GM12878 (cell line): ENCODE measurements around the gene B4GALNT2. TPM values are rescaled to one million over a fixed set of nuclear protein-coding genes. Genes with fewer than 3 reads are reported as not detected.

ENCODE experiments used
- ATAC-seq: fragments of 200-7000 bp; cut with Tn5 transposase; 3 replicates; pipeline ENCODE4 v1.9.1; 2020; ENCODE audit warnings: mild to moderate bottlenecking, moderate library complexity
- BruUV-seq: library from RNA; stranded (reverse); fragments of 400-500 nt; replicated peaks from 2 replicates; lab custom pipeline; 2021; lab: Mats Ljungman, UMichigan
- CTCF ChIA-PET: fragments of 300-600 bp; sonication (Branson Sonifier 250); formaldehyde crosslinking; extraction: SDS; loops from one replicate; lab custom pipeline; 2021; ENCODE audit warnings: inconsistent platforms; lab: Yijun Ruan, JAX
- POLR2A ChIA-PET: fragments of 350-600 bp; formaldehyde crosslinking; extraction: SDS; loops from one replicate; lab custom pipeline; 2021; ENCODE audit warnings: inconsistent platforms; lab: Charles Lee
- RAD21 ChIA-PET: fragments of 300-600 bp; sonication (Branson Sonifier 250); formaldehyde crosslinking; loops from one replicate; lab custom pipeline; 2023; ENCODE audit warnings: antibody characterized with exemption; ENCODE audit not compliant: unreplicated experiment; lab: Charles Lee
- SMC1A ChIA-PET: fragments of 300-600 bp; sonication (Branson Sonifier 250); formaldehyde crosslinking; loops from one replicate; lab custom pipeline; 2023; ENCODE audit not compliant: unreplicated experiment, uncharacterized antibody; lab: Charles Lee
- DNase-seq: peaks from one replicate; pipeline ENCODE4 v3.0.0-alpha.2; 2011; ENCODE audit warnings: low read depth, low spot score
- FAIRE-seq: peaks from 3 replicates; lab custom pipeline; 2011; peaks lifted over from hg19 to GRCh38; lab: Jason Lieb, UNC
- H2AFZ ChIP-seq: 2 replicates; pipeline ENCODE4 v1.6.0; 2011; ENCODE audit warnings: low read depth, low read length, control low read depth; ENCODE audit not compliant: control insufficient read depth
- H3K27ac ChIP-seq: 2 replicates; pipeline ENCODE4 v1.5.1; 2011; ENCODE audit warnings: control low read depth; ENCODE audit not compliant: control insufficient read depth, insufficient read depth
- H3K27me3 ChIP-seq, 2 experiments: replicated peaks in 1 of 2; 2 replicates each; pipeline versions ENCODE4 v1.6.0 to v1.6.1; 2011; ENCODE audit warnings: low read length in 1 of 2; ENCODE audit not compliant: control insufficient read depth in 2 of 2, insufficient read depth in 2 of 2
- H3K36me3 ChIP-seq, 2 experiments: 2 replicates each; pipeline ENCODE4 v1.5.1; 2011; ENCODE audit warnings: low read length in 1 of 2; ENCODE audit not compliant: control insufficient read depth in 2 of 2, insufficient read depth in 2 of 2
- H3K4me1 ChIP-seq: 2 replicates; pipeline ENCODE4 v1.6.1; 2011; ENCODE audit warnings: mild to moderate bottlenecking, low read length, moderate library complexity, mixed read lengths; ENCODE audit not compliant: control insufficient read depth, insufficient read depth
- H3K4me2 ChIP-seq: 2 replicates; pipeline ENCODE4 v1.6.0; 2011; ENCODE audit warnings: control low read depth; ENCODE audit not compliant: control insufficient read depth, insufficient read depth
- H3K4me3 ChIP-seq: fragments of 200-600 bp; sonication (generic); 2 replicates; pipeline ENCODE4 v1.5.1; 2016
- H3K79me2 ChIP-seq: 2 replicates; pipeline ENCODE4 v1.6.0; 2011; ENCODE audit warnings: low read length; ENCODE audit not compliant: control insufficient read depth, insufficient read depth
- H3K9ac ChIP-seq: 2 replicates; pipeline ENCODE4 v1.8.0; 2011; ENCODE audit warnings: low read length, control low read depth, mixed read lengths; ENCODE audit not compliant: control insufficient read depth, insufficient read depth
- H3K9me3 ChIP-seq: replicated peaks from 3 replicates; pipeline ENCODE4 v1.5.1; 2011; ENCODE audit warnings: mild to moderate bottlenecking, low read length; ENCODE audit not compliant: control insufficient read depth, insufficient read depth
- H4K20me1 ChIP-seq: 2 replicates; pipeline ENCODE4 v1.6.0; 2011; ENCODE audit not compliant: control insufficient read depth, insufficient read depth
- ATF7 ChIP-seq: fragments of 450-650 bp; IDR thresholded peaks from 2 replicates; pipeline ENCODE4 v1.6.1; 2016; ENCODE audit warnings: low read depth, mild to moderate bottlenecking
- CTCF ChIP-seq, 3 experiments: IDR thresholded peaks in 2 of 3; conservative IDR thresholded peaks in 1 of 3; 2 replicates each; pipeline ENCODE4 v1.5.1; 2011; ENCODE audit warnings: low read depth in 3 of 3, low read length in 3 of 3, mild to moderate bottlenecking in 3 of 3, control low read depth in 2 of 3, moderate library complexity in 2 of 3, inconsistent platforms in 1 of 3, mixed read lengths in 1 of 3; ENCODE audit not compliant: control insufficient read depth in 2 of 3, insufficient read depth in 1 of 3; ENCODE audit errors: extremely low read depth in 1 of 3
- EGR1 ChIP-seq, 2 experiments: IDR thresholded peaks; 1 replicate in 1 of 2; 2 replicates in 1 of 2; pipeline ENCODE4 v1.6.1; 2011 to 2012; ENCODE audit warnings: low read depth in 2 of 2, low read length in 2 of 2, borderline replicate concordance in 1 of 2, mild to moderate bottlenecking in 1 of 2, moderate library complexity in 1 of 2
- HDAC2 ChIP-seq: fragments of 200-600 bp; sonication (generic); IDR thresholded peaks from 2 replicates; pipeline ENCODE4 v1.6.1; 2017
- MXI1 ChIP-seq: fragments of 150-350 bp; IDR thresholded peaks from 2 replicates; pipeline ENCODE4 v1.6.1; 2011; ENCODE audit warnings: low read depth, mild to moderate bottlenecking, inconsistent platforms, low read length, improper control_type of control experiment
- MYC ChIP-seq: IDR thresholded peaks from 2 replicates; pipeline ENCODE4 v1.6.1; 2011; ENCODE audit warnings: mild to moderate bottlenecking, low read length, moderate library complexity, inconsistent platforms; ENCODE audit not compliant: insufficient read depth, insufficient replicate concordance, insufficient read length, severe bottlenecking
- PML ChIP-seq: IDR thresholded peaks from 2 replicates; pipeline ENCODE4 v1.6.1; 2012; ENCODE audit warnings: low read length, inconsistent platforms
- POLR2AphosphoS5 ChIP-seq: IDR thresholded peaks from 2 replicates; pipeline ENCODE4 v1.6.1; 2011; ENCODE audit warnings: mild to moderate bottlenecking, low read length, inconsistent platforms
- POU2F2 ChIP-seq: IDR thresholded peaks from 3 replicates; pipeline ENCODE4 v1.6.1; 2011; ENCODE audit warnings: low read depth, mild to moderate bottlenecking, low read length, borderline replicate concordance
- SMC3 ChIP-seq: IDR thresholded peaks from 2 replicates; pipeline ENCODE4 v1.6.1; 2011; ENCODE audit warnings: low read length, improper control_type of control experiment, borderline replicate concordance
- SP1 ChIP-seq: IDR thresholded peaks from one replicate; pipeline ENCODE4 v1.6.1; 2011; ENCODE audit warnings: low read depth, low read length
- STAT3 ChIP-seq: IDR thresholded peaks from 2 replicates; pipeline ENCODE4 v1.6.1; 2011; ENCODE audit warnings: low read depth, low read length, improper control_type of control experiment
- YY1 ChIP-seq: IDR thresholded peaks from 2 replicates; pipeline ENCODE4 v1.6.1; 2011; ENCODE audit warnings: low read depth, mild to moderate bottlenecking, low read length
- ZNF207 ChIP-seq: fragments of 450-650 bp; IDR thresholded peaks from 2 replicates; pipeline ENCODE4 v1.6.1; 2014; ENCODE audit warnings: antibody characterized with exemption, mild to moderate bottlenecking, borderline replicate concordance
- ZSCAN29 ChIP-seq: fragments of 450-650 bp; IDR thresholded peaks from 2 replicates; pipeline ENCODE4 v1.6.1; 2017; ENCODE audit warnings: mild to moderate bottlenecking, moderate library complexity
- WGBS: methylation state at CpG from one replicate; pipeline ENCODE4 v1.1.6; 2016; ENCODE audit warnings: low lambda C conversion rate; ENCODE audit not compliant: insufficient replicate concordance, insufficient coverage; ENCODE audit errors: missing lambda C conversion rate; 5-methylcytosine and 5-hydroxymethylcytosine counted together
- in situ Hi-C: fragments of 300-500 bp; cut with MboI; formaldehyde crosslinking; loops from 9 replicates; pipeline ENCODE4 v1.14.3; 2018; ENCODE audit warnings: mixed read lengths
- intact Hi-C: fragments of 100-400 bp; cut with micrococcal nuclease; formaldehyde crosslinking; loops from one replicate; pipeline ENCODE4 v1.14.2; 2022; ENCODE audit not compliant: unreplicated experiment
- polyA plus RNA-seq, 11 experiments: library from polyadenylated mRNA; depleted of rRNA in 4 of 11; unstranded in 6 of 11; stranded (reverse) in 5 of 11; fragments of >200 nt; fragmentation: Nextera tagmentation in 4 of 11; fragmentation: Illumina TruSeq in 1 of 11; extraction: Ambion mirVana in 4 of 11; extraction: Trizol in 1 of 11; gene quantifications; 1 replicate in 1 of 11; 2 replicates in 10 of 11; pipeline versions ENCODE4 v1.2.1 to v1.2.3, GENCODE V29; 2011 to 2016; ENCODE audit warnings: inconsistent platforms in 2 of 11, missing spikeins in 2 of 11, low read depth in 1 of 11
- total RNA-seq, 4 experiments: library from RNA; depleted of rRNA in 3 of 4; stranded (reverse); fragments of >200 nt in 3 of 4; fragmentation: Illumina TruSeq in 1 of 4; extraction: Trizol in 1 of 4; gene quantifications; 2 replicates each; pipeline versions ENCODE4 v1.2.1 to v1.2.3, GENCODE V29; 2013 to 2021
- TF ChIP-seq, protein P1 (sequence below): fragments of 450-650 bp; formaldehyde crosslinking; IDR thresholded peaks from 2 replicates; pipeline ENCODE4 v1.4.0; 2022; ENCODE audit warnings: mild to moderate bottlenecking, moderate library complexity
- TF ChIP-seq, protein P2 (sequence below): fragments of 450-650 bp; IDR thresholded peaks from 2 replicates; pipeline ENCODE4 v1.6.1; 2016; ENCODE audit warnings: mild to moderate bottlenecking

Gene B4GALNT2
- total and polyA plus RNA-seq, 10 of the 15 experiments (the other 5 are each of a cell fraction or from before 2014, with no cell fraction given) = not detected

DNA sequence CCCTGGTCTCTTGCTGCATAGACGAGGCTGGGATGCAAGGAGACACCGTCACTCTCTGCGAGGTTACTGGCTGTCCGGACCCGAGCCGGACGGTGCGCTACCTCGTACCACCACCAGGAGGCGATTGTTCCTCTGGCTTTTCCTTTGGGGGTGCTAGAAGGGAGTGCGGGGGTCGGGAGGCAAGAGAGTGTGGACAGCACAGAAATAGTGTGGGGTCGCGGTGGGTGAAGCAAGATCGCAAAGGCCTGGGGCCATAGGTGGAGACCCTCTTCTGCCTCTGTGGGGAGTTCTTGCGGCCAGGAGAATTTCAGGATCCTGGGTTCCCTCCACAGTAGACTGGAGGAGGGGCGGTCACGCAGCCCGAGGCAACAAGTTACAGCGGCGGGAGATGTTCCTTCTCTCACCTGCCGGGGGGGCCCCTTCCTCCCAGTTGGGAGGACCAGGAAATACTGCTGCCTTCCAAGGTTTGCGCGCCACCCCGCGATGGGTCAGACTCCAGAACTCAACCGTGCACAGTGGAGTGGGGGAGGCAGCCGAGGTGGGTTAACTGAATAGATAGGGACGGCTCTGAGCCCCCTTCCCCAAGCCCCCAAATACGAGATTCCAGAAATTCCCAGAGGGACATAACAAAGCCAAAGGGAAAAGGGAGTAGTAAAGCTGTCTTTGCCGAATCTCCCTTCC lies 91.1 kb downstream of the B4GALNT2 start:
- H3K9ac ChIP-seq = no peak overlapping the region
- in situ Hi-C loops (loop anchor here (10.0 kb wide), 1 partner anchor 49 kb away; no protein-coding TSS in a partner anchor), intact Hi-C loops (no loop called here)
- no peak overlapping the region for H2AFZ ChIP-seq
- FAIRE-seq (peak; percentile 81), ATAC-seq (peak; percentile 28), DNase-seq (no peak)
- CTCF ChIA-PET = interaction anchor here (0.6 to 8.2 kb wide), 11 partner anchors 8 to 191 kb away, joined by 3 to 89 read pairs (median 7); partner anchors contain the start of gene ABI3
- H3K4me3 ChIP-seq = peak overlapping the region; percentile 48; the same call in 1 of the 2 replicates
- TSS peak; percentile 14 for BruUV-seq
- POLR2A ChIA-PET = interaction anchor here (0.7 to 1.7 kb wide), 3 partner anchors 11 to 32 kb away, joined by 3 to 7 read pairs (median 3); no protein-coding TSS in a partner anchor
- no peaks in the 10 kb centered on the region for H3K27me3 ChIP-seq
- H3K9me3 ChIP-seq = no peaks in the 10 kb centered on the region
- SMC1A ChIA-PET = interaction anchor here (1.1 to 7.3 kb wide), 3 partner anchors 32 to 43 kb away, joined by 4 to 118 read pairs (median 12); no protein-coding TSS in a partner anchor
- no peak overlapping the region for H3K27ac ChIP-seq
- H3K79me2 ChIP-seq = no peaks in the 10 kb centered on the region; the same call in none of the 2 replicates
- H4K20me1 ChIP-seq = 0 out of 2 replicates have a peak, but pooled peaks cover 7% of the 10 kb centered on the region
- H3K4me1 ChIP-seq = peaks cover 41% of the 10 kb centered on the region
- H3K36me3 ChIP-seq = peaks cover 6 to 17% of the 10 kb centered on the region in 2 experiments
- H3K4me2 ChIP-seq = peak overlapping the region; percentile 62
- WGBS = 9% methylated on average over 31 of the region's 31 CpGs
- RAD21 ChIA-PET = interaction anchor here (1.0 to 5.9 kb wide), 3 partner anchors 11 to 43 kb away, joined by 6 to 72 read pairs (median 51); partner anchors contain the start of genes ABI3 and GNGT2
- TF ChIP-seq PML = peak; percentile 24; the same call in 1 of the 2 replicates
- TF ChIP-seq POLR2AphosphoS5 = peak; percentile 28; the same call in 1 of the 2 replicates
- TF ChIP-seq MXI1 = no peak
- TF ChIP-seq ZNF207 = no peak
- peak in 1 of 2 experiments; percentile 7; a peak in 1 of 3 replicates for TF ChIP-seq EGR1 (IDR thresholded peaks at IDR 0.05; ENCODE audit: borderline replicate concordance in 1 of 2, low read depth in 2 of 2, low read length in 2 of 2)
- no peak for TF ChIP-seq STAT3
- no peak for TF ChIP-seq ZSCAN29
- TF ChIP-seq SMC3 = peak; percentile 54; the same call in 1 of the 2 replicates
- peak; percentile 28; the same call in 1 of the 3 replicates for TF ChIP-seq POU2F2
- TF ChIP-seq SP1 = no peak
- TF ChIP-seq HDAC2 = no peak
- no peak for TF ChIP-seq ATF7
- TF ChIP-seq CTCF (IDR thresholded peaks at IDR 0.05 in 2 of 3, conservative IDR thresholded peaks at IDR 0.05 in 1 of 3; ENCODE audit: control insufficient read depth in 2 of 3, extremely low read depth in 1 of 3, insufficient read depth in 1 of 3, low read depth in 3 of 3, low read length in 3 of 3) = peak; percentile 66 to 88 (median 86)
- TF ChIP-seq, protein P1, sequence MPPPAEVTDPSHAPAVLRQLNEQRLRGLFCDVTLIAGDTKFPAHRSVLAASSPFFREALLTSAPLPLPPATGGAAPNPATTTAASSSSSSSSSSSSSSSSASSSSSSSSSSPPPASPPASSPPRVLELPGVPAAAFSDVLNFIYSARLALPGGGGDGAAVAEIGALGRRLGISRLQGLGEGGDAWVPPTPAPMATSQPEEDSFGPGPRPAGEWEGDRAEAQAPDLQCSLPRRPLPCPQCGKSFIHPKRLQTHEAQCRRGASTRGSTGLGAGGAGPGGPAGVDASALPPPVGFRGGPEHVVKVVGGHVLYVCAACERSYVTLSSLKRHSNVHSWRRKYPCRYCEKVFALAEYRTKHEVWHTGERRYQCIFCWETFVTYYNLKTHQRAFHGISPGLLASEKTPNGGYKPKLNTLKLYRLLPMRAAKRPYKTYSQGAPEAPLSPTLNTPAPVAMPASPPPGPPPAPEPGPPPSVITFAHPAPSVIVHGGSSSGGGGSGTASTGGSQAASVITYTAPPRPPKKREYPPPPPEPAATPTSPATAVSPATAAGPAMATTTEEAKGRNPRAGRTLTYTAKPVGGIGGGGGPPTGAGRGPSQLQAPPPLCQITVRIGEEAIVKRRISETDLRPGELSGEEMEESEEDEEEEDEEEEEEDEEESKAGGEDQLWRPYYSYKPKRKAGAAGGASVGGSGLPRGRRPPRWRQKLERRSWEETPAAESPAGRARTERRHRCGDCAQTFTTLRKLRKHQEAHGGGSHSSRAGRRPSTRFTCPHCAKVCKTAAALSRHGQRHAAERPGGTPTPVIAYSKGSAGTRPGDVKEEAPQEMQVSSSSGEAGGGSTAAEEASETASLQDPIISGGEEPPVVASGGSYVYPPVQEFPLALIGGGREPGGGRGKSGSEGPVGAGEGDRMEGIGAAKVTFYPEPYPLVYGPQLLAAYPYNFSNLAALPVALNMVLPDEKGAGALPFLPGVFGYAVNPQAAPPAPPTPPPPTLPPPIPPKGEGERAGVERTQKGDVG (CRISPR knock-in tag) = no peak
- peak; percentile 43; the same call in 1 of the 2 replicates for TF ChIP-seq YY1
- TF ChIP-seq, protein P2, sequence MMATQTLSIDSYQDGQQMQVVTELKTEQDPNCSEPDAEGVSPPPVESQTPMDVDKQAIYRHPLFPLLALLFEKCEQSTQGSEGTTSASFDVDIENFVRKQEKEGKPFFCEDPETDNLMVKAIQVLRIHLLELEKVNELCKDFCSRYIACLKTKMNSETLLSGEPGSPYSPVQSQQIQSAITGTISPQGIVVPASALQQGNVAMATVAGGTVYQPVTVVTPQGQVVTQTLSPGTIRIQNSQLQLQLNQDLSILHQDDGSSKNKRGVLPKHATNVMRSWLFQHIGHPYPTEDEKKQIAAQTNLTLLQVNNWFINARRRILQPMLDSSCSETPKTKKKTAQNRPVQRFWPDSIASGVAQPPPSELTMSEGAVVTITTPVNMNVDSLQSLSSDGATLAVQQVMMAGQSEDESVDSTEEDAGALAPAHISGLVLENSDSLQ = no peak
- TF ChIP-seq MYC = no peak
